ENCODE measurements around the gene RTN3. TPM values are rescaled to one million over a fixed set of nuclear protein-coding genes. Genes with fewer than 3 reads are reported as not detected.

RTN3 gene
- total and polyA plus RNA-seq, 9 of the 15 experiments (the other 6 are each of a cell fraction or from before 2014, with no cell fraction given) = 41.6 to 169 (median 93.5) TPM

DNA sequence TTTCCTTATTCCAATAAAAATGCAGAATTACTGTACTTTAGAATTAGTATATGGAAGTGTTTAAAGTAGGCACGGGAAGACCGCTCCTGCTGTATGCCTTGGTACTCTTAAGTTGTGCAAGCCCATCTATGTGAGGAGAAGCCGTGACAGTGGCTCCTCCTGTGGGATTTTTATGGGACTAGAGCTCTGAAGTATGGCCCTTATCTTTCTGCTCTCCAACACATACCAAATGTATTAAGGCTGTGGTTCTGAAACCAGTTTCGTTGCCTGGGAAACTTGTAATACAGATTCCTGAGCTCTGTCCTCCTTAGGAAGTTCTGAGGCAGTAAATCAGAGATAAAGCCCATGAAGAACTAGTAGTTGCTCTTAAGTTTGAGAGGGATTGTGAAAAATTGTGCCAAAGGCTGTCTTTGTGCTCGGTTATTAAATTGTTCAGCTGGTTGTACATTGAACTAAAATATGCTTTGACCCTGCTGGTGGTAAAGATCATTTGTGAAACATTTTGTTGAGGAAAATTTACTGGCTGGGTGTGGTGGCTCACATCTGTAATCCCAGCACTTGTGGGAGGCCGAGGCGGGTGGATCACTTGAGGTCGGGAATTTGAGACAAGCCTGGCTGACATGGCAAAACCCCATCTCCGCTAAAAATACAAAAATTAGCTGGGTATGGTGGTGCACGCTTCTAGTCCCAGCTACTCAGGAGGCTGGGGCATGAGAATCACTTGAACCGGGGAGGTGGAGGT is 29.3 kb downstream of the RTN3 start (continued):
- TF ChIP-seq JUND (IDR thresholded peaks at IDR 0.05; ENCODE audit: borderline replicate concordance, low read depth, low read length) = peak; percentile 49; the same call in 1 of the 2 replicates
- TF ChIP-seq JUND (tag; IDR thresholded peaks at IDR 0.05; ENCODE audit: borderline replicate concordance, low read depth, low read length) = no peak
- TF ChIP-seq DIDO1 (tag; IDR thresholded peaks at IDR 0.05; ENCODE audit: low read depth) = no peak
- TF ChIP-seq NBN (IDR thresholded peaks at IDR 0.05; ENCODE audit: low read depth) = no peak
- TF ChIP-seq SMAD1 (IDR thresholded peaks at IDR 0.05; ENCODE audit: low read depth, low read length, partially characterized antibody) = no peak
- TF ChIP-seq CBFA2T2 (conservative IDR thresholded peaks at IDR 0.05) = no peak
- TF ChIP-seq MCM3 (IDR thresholded peaks at IDR 0.05) = no peak
- TF ChIP-seq RCOR1 (IDR thresholded peaks at IDR 0.05; ENCODE audit: borderline replicate concordance in 1 of 2, low read depth in 2 of 2, low read length in 2 of 2) = peak in 1 of 2 experiments; percentile 55; a peak in 1 of 4 replicates
- no peak for TF ChIP-seq EZH2 (IDR thresholded peaks at IDR 0.05; ENCODE audit: borderline replicate concordance, low read depth, low read length)
- TF ChIP-seq KLF1 (tag; IDR thresholded peaks at IDR 0.05) = no peak
- TF ChIP-seq XRCC4 (IDR thresholded peaks at IDR 0.05; ENCODE audit: extremely low read depth, insufficient read depth, insufficient read length) = no peak
- no peak for TF ChIP-seq PHB (CRISPR knock-in tag; IDR thresholded peaks at IDR 0.05)

DNA sequence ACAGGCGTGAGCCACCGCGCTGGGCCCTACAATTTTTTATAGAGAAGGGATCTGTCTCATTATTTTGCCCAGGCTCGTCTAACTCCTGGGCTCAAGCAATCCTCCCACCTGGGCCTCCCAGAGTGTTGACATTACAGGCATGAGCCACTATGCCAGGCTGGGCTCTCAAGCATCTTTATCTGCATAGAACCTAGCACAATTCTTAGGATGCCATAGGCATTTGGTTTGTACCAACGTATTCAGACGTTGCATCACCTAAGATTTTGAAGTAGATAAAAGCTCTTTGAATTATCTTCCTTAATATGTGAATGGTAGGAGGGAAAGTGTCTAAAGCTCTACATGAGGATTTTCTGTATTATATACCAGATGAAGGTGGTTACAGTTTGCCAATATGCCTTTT is 30.5 kb downstream of the RTN3 start:
- DNase-seq (ENCODE audit: extremely low read depth in 1 of 4, low spot score in 3 of 4) (no peak), FAIRE-seq (no peak), ATAC-seq (no peak)
- in situ Hi-C loops (cut with MboI) = no loop called here
- TF ChIP-seq CEBPG (CRISPR knock-in tag; IDR thresholded peaks at IDR 0.05) (0 out of 2 replicates have a peak, but pooled peaks have one; percentile 42), CEBPG (tag; conservative IDR thresholded peaks at IDR 0.05 in 1 of 2, IDR thresholded peaks at IDR 0.05 in 1 of 2) (peak; percentile 49 to 53), MEF2D (tag; conservative IDR thresholded peaks at IDR 0.05; ENCODE audit: low read depth) (no peak), CEBPB (tag; IDR thresholded peaks at IDR 0.05) (0 out of 2 replicates have a peak, but pooled peaks have one; percentile 27)
- TF ChIP-seq, protein P1, sequence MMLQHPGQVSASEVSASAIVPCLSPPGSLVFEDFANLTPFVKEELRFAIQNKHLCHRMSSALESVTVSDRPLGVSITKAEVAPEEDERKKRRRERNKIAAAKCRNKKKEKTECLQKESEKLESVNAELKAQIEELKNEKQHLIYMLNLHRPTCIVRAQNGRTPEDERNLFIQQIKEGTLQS (IDR thresholded peaks at IDR 0.05) = peak; percentile 55
- TF ChIP-seq, protein P1 (CRISPR knock-in tag; conservative IDR thresholded peaks at IDR 0.05) = no peak
- Histone ChIP-seq H3K36me3 (ENCODE audit: control insufficient read depth, insufficient read depth, low read length) (peaks cover 11% of the 10 kb centered on the region; the same call in 2 of the 3 replicates), H3K27ac (ENCODE audit: extremely low read depth, low read depth, low read length) (no peak overlapping the region), H3K4me2 (ENCODE audit: insufficient read depth, low read length) (no peak overlapping the region), H4K20me1 (replicated peaks; ENCODE audit: control insufficient read depth, insufficient read depth, low read length) (peaks cover 9% of the 10 kb centered on the region), H3K4me3 (no peak overlapping the region), H3K27me3 (ENCODE audit: control insufficient read depth in 2 of 2, insufficient read depth in 2 of 2, low read length in 2 of 2) (no peaks in the 10 kb centered on the region), H3K79me2 (ENCODE audit: control insufficient read depth, insufficient read depth, low read length) (peaks cover 82% of the 10 kb centered on the region), H3K4me1 (replicated peaks in 1 of 2; ENCODE audit: control insufficient read depth in 2 of 2, insufficient read depth in 2 of 2, low read length in 2 of 2) (peaks cover 3 to 10% of the 10 kb centered on the region in 2 experiments; a peak in 2 of 5 replicates), H3K9me1 (ENCODE audit: control insufficient read depth, insufficient read depth, low read length) (no peaks in the 10 kb centered on the region), H2AFZ (ENCODE audit: low read depth, low read length) (no peak overlapping the region), H3K9ac (ENCODE audit: insufficient read depth in 1 of 2, low read depth in 2 of 2, low read length in 2 of 2) (no peak overlapping the region), H3K9me3 (replicated peaks; ENCODE audit: control insufficient read depth, insufficient read depth, low read depth, low read length) (no peaks in the 10 kb centered on the region)
- WGBS (ENCODE audit: insufficient coverage, low coverage, missing lambda C conversion rate) = 76% methylated on average over 6 of the region's 6 CpGs
- CTCF ChIA-PET (ENCODE audit: low intra/inter-chr PET ratio) = no interaction called here
- no TSS peak for BruUV-seq (replicated peaks)
- POLR2A ChIA-PET = interaction anchor here (0.8 to 1.5 kb wide), 4 partner anchors 10 to 22 kb away, joined by 3 to 6 read pairs (median 4); no protein-coding TSS in a partner anchor
- intact Hi-C loops (cut with micrococcal nuclease) = loop anchor here (2.0 kb wide), 1 partner anchor 41 kb away; the partner anchor contains the start of gene ATL3

Measured in K562 (cell line).